Measurements from ENCODE around the gene ABCA12.

- TF ChIP-seq, protein P1, sequence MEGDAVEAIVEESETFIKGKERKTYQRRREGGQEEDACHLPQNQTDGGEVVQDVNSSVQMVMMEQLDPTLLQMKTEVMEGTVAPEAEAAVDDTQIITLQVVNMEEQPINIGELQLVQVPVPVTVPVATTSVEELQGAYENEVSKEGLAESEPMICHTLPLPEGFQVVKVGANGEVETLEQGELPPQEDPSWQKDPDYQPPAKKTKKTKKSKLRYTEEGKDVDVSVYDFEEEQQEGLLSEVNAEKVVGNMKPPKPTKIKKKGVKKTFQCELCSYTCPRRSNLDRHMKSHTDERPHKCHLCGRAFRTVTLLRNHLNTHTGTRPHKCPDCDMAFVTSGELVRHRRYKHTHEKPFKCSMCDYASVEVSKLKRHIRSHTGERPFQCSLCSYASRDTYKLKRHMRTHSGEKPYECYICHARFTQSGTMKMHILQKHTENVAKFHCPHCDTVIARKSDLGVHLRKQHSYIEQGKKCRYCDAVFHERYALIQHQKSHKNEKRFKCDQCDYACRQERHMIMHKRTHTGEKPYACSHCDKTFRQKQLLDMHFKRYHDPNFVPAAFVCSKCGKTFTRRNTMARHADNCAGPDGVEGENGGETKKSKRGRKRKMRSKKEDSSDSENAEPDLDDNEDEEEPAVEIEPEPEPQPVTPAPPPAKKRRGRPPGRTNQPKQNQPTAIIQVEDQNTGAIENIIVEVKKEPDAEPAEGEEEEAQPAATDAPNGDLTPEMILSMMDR (IDR thresholded peaks at IDR 0.05; ENCODE audit: insufficient read depth, low read length), result no peak
- TF ChIP-seq, protein P2, sequence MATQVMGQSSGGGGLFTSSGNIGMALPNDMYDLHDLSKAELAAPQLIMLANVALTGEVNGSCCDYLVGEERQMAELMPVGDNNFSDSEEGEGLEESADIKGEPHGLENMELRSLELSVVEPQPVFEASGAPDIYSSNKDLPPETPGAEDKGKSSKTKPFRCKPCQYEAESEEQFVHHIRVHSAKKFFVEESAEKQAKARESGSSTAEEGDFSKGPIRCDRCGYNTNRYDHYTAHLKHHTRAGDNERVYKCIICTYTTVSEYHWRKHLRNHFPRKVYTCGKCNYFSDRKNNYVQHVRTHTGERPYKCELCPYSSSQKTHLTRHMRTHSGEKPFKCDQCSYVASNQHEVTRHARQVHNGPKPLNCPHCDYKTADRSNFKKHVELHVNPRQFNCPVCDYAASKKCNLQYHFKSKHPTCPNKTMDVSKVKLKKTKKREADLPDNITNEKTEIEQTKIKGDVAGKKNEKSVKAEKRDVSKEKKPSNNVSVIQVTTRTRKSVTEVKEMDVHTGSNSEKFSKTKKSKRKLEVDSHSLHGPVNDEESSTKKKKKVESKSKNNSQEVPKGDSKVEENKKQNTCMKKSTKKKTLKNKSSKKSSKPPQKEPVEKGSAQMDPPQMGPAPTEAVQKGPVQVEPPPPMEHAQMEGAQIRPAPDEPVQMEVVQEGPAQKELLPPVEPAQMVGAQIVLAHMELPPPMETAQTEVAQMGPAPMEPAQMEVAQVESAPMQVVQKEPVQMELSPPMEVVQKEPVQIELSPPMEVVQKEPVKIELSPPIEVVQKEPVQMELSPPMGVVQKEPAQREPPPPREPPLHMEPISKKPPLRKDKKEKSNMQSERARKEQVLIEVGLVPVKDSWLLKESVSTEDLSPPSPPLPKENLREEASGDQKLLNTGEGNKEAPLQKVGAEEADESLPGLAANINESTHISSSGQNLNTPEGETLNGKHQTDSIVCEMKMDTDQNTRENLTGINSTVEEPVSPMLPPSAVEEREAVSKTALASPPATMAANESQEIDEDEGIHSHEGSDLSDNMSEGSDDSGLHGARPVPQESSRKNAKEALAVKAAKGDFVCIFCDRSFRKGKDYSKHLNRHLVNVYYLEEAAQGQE (IDR thresholded peaks at IDR 0.05; ENCODE audit: insufficient replicate concordance, low read depth), result no peak
- TF ChIP-seq POLR2AphosphoS5 (IDR thresholded peaks at IDR 0.05; ENCODE audit: low read depth), result no peak
- TF ChIP-seq SPI1 (IDR thresholded peaks at IDR 0.05; ENCODE audit: borderline replicate concordance, low read depth), result no peak
Observed at GRCh38 chr2:215038421-215038820, 100.0 kb downstream of the ABCA12 start.
